ENCODE data around the gene CARNS1.

The CARNS1 gene

DNA sequence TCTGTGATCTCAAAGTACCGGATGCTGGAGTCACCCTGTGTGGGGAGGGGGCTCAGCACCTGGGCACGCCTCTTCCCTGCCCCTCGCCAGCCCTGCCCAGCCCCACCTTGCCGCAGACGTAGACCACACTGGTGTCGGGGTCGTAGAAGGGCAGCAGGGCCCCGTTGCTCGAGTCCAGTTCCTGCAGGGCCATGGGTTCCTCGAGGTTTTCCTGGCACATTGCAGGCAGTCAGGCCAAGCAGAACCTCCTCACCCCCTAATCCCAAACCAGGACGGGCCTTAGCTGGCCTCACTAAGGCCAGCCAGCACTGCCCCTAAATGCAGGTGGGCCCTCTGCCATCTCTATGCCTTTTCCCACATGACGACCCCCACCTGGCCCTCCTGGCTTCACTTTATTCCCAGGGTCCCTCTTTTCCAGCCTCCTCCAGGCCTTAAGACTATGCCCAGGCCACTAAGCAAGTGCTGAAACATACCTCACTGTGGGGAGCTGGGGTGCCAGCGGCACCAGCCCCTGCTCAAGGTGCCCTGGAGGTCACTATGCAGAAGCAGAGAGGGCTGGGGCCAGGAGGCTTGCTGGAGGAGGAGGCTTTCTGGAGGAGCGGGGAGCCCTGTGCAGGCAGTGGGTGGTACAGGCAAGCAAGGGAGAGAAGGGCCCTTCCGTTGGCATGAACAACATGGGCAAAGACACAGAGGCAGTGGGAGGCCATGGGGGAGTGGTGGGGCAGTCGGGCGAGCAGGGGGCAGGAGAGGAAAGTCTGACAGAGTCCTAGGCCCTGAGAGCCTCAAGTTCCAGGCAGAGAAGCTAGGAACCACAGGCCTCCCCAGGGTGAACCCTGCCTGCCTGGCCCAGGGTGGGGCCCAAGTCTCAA lies 25.0 kb downstream of the CARNS1 start:
- TF ChIP-seq, protein P1, sequence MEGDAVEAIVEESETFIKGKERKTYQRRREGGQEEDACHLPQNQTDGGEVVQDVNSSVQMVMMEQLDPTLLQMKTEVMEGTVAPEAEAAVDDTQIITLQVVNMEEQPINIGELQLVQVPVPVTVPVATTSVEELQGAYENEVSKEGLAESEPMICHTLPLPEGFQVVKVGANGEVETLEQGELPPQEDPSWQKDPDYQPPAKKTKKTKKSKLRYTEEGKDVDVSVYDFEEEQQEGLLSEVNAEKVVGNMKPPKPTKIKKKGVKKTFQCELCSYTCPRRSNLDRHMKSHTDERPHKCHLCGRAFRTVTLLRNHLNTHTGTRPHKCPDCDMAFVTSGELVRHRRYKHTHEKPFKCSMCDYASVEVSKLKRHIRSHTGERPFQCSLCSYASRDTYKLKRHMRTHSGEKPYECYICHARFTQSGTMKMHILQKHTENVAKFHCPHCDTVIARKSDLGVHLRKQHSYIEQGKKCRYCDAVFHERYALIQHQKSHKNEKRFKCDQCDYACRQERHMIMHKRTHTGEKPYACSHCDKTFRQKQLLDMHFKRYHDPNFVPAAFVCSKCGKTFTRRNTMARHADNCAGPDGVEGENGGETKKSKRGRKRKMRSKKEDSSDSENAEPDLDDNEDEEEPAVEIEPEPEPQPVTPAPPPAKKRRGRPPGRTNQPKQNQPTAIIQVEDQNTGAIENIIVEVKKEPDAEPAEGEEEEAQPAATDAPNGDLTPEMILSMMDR (IDR thresholded peaks at IDR 0.05; ENCODE audit: control insufficient read depth, insufficient read depth, low read depth, low read length, missing control alignments): no peak
- H3K4me3 ChIP-seq (ENCODE audit: control insufficient read depth, low read depth, low read length): no peak overlapping the region
- DNase-seq (ENCODE audit: low read depth): no peak

DNA sequence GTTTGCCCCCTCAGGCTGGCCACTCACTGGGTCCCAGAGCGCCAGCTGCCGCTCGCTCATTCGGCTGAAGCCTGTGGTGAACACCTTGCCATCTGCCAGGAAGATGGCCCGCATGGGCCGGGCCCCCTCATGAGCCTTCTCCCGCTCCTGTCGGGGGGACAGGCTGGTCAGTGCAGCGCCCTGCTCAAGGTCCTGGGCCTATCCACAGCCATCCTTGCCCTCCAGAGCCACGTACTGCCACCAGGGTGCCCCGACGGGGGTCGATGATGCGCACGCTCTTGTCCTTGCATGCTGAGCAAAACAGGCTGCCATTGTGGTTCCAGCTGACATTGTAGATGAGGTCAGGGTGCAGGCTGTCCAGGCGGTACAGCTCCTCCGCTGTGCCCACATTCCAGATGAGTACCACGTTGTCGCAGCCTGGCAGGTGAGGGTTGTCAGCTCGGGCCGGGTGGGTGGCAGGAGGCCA lies 25.7 kb downstream of the CARNS1 start:
- H3K4me3 ChIP-seq (ENCODE audit: control insufficient read depth, low read depth, low read length): no peak overlapping the region
- TF ChIP-seq, protein P1 (IDR thresholded peaks at IDR 0.05; ENCODE audit: control insufficient read depth, insufficient read depth, low read depth, low read length, missing control alignments): no peak
- no peak for DNase-seq (ENCODE audit: low read depth)

DNA sequence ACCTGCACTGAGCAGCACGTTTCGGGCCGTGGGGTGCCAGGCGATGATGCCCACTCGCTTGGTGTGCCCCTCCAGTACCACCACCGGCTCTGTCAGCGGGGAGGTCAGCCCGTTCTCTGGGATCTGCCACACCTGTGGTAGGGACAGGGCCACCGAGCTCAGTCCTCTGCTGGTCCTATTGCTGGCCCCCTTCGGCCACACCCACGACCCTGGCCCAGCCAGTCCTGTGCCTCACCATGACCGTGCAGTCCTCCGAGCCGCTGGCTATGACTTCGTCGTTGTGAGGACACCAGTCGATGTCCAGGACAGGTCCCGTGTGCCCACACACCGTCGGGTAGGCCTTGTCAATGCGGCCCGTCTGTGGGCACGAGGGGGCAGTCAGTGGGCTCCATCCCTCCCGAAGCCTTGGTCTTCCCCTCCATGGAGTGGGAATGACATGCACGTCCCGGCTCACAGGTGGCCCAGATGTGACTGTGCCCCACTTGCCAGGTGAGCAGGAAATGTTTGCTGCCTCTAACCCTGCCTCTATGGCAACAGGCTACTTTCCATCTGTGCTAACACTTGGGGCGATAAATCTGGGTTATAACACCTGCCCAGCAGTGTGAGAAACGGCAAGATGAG lies 26.4 kb downstream of the CARNS1 start:
- DNase-seq (ENCODE audit: low read depth): no peak
- TF ChIP-seq, protein P1 (IDR thresholded peaks at IDR 0.05; ENCODE audit: control insufficient read depth, insufficient read depth, low read depth, low read length, missing control alignments): no peak
- H3K4me3 ChIP-seq (ENCODE audit: control insufficient read depth, low read depth, low read length): peak overlapping the region; percentile 95

DNA sequence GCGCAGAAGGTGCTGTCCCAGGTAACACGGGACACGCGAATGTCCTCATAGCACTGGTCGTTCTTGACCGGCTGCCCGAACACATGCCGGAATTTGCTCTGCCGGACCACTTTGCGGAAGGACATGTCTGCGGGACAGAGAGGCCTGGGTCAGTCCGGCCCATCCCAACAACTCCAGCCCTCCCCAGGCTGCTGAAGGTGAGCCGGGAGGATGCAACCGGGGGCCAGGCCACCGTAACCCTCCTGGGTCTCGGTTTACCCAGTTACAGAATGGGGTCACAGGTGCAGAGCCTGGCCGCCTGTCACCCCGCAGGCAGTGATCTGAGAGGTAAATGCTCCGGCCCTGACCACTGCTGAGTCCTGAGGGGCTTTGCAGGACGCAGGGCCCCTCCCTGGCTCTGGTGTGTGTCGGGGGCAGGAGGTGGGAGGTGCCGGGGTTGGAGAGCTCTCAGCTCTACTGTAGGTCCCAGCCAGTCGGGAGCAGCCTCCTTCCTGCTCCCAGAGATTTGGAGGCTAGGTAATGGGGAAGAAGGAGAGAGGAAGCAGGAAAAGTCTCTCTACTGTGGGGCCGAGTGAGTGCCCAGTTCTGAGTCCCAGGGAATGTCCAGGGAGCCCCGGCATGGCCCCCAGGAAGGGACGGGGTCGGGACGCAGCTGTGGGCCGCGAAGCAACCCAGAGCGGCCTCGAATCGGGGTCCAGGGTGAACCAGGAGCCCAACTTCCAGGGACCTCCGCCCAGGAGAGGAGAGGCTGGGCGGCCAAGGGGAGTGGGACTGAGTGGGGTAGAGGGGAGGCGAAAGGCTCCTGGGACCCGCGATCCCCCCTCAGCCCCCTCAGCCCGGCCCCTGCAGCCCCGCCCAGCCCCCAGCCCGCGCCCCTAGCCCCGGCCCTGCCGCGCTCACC lies 27.3 kb downstream of the CARNS1 start:
- DNase-seq (ENCODE audit: low read depth): no peak
- TF ChIP-seq, protein P1 (IDR thresholded peaks at IDR 0.05; ENCODE audit: control insufficient read depth, insufficient read depth, low read depth, low read length, missing control alignments): no peak
- H3K4me3 ChIP-seq (ENCODE audit: control insufficient read depth, low read depth, low read length): peak overlapping the region; percentile 95

DNA sequence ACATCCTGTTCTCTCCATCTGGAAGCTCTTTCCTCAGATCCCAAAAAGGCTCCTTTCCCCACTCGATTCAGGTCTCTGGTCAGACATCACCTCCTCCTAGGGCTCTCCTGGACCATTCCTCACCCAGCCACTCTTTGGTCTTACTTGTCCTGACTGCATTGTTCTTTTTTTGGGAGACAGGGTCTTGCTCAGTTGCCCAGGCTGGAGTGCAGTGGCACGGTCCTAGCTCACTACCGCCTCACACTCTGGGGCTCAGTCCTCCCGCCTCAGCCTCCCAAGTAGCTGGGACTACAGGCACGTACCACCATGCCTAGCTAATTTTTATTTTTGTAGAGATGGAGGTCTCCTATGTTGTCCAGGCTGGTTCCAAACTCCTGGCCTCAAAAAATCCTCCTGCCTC lies 30.0 kb downstream of the CARNS1 start:
- TF ChIP-seq, protein P1 (IDR thresholded peaks at IDR 0.05; ENCODE audit: control insufficient read depth, insufficient read depth, low read depth, low read length, missing control alignments): no peak
- H3K4me3 ChIP-seq (ENCODE audit: control insufficient read depth, low read depth, low read length): no peak overlapping the region
- DNase-seq (ENCODE audit: low read depth): no peak

DNA sequence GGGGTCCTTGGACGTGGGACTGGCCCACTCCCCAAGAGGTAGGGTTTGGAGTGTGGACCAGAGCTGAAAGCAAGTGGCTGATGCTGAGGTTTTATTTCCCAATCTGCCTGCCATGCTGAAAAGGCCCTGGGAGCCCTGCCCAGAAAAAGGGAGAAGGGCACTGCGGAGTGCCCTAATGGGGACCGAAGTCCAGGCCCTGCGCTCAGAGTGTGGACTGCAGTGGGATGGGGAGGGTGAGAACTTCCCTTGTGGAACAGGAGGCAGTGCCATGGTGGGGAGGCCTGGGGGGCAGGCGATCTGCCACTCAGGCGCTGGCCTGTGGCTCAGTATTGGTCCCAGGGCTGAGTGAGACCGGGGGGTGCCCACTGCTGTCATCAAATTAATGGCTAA lies 32.7 kb downstream of the CARNS1 start:
- TF ChIP-seq, protein P1 (IDR thresholded peaks at IDR 0.05; ENCODE audit: control insufficient read depth, insufficient read depth, low read depth, low read length, missing control alignments): no peak
- no peak for DNase-seq (ENCODE audit: low read depth)
- no peak overlapping the region for H3K4me3 ChIP-seq (ENCODE audit: control insufficient read depth, low read depth, low read length)

All from AG09309 (cell line).